PFSK-1 (cell line): ENCODE measurements around the gene TRMT61A.

Source experiments
- FOXP2 ChIP-seq: optimal IDR thresholded peaks from 2 replicates; pipeline ENCODE3; 2011; ENCODE audit warnings: borderline replicate concordance, control low read depth, inconsistent platforms; ENCODE audit not compliant: insufficient read depth; ENCODE audit errors: extremely low read length, extremely low read depth
- POLR2AphosphoS5 ChIP-seq: IDR thresholded peaks from 2 replicates; pipeline ENCODE4 v1.6.1; 2012; ENCODE audit warnings: low read depth, mild to moderate bottlenecking, control low read depth, low read length, moderate library complexity
- REST ChIP-seq, 2 experiments: IDR thresholded peaks; 2 replicates each; pipeline versions ENCODE4 v1.6.1 to v1.8.0; 2011 to 2012; ENCODE audit warnings: low read depth in 2 of 2, low read length in 2 of 2, control low read depth in 1 of 2, inconsistent platforms in 1 of 2, mild to moderate bottlenecking in 1 of 2, moderate library complexity in 1 of 2; ENCODE audit not compliant: insufficient read depth in 1 of 2
- SIN3A ChIP-seq: IDR thresholded peaks from 2 replicates; pipeline ENCODE4 v1.6.1; 2012; ENCODE audit warnings: mild to moderate bottlenecking, low read length, moderate library complexity, borderline replicate concordance; ENCODE audit not compliant: insufficient read depth
- TAF1 ChIP-seq: IDR thresholded peaks from 2 replicates; pipeline ENCODE4 v1.6.1; 2012; ENCODE audit warnings: low read length, control low read depth, borderline replicate concordance; ENCODE audit not compliant: insufficient read depth

TRMT61A gene

DNA sequence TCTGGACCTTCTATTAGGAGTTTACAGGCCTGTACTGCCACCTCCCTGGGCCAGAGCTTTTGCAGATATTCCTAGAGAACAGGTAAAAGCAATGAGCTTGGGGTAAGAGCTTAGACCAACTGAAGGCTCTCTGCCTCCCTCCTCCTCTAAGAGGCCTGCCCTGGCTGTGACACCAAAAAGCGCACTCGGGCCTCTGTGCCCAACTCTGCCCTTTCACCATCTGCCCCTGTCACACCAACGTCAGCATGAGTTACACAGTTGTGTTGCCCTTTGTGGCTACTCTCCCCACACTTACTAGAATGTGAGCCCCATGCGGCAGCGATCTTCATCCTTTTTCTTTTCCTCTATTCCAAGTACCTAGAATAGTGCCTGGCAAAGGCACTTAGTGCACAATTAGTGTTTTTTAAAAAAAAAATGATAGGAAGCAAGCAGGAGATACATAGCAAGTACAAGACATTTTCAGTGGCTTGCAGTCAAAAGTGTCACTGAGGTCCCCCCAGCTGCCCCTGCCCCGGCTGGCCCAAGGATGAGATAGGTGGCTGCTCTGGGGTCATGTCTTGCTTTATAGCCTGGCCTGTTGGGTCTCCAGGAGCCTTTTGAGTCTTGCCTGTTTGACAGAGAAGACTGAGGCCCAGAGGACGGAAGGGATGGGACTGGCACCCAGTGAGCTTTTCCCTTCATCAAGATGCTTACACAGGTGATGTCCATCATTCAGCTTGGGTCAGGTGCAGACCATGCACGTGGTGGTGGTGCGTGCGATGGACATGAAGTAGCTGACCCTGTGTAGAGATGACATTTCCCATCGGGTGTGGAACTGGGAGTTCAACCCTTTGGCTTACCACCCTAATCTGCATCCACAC lies 18.9 kb upstream of the TRMT61A start:
- TF ChIP-seq TAF1 (no peak), REST (IDR thresholded peaks at IDR 0.05; ENCODE audit: insufficient read depth in 1 of 2, low read depth in 2 of 2, low read length in 2 of 2) (no peak), SIN3A (no peak), POLR2AphosphoS5 (no peak), FOXP2 (no peak)

DNA sequence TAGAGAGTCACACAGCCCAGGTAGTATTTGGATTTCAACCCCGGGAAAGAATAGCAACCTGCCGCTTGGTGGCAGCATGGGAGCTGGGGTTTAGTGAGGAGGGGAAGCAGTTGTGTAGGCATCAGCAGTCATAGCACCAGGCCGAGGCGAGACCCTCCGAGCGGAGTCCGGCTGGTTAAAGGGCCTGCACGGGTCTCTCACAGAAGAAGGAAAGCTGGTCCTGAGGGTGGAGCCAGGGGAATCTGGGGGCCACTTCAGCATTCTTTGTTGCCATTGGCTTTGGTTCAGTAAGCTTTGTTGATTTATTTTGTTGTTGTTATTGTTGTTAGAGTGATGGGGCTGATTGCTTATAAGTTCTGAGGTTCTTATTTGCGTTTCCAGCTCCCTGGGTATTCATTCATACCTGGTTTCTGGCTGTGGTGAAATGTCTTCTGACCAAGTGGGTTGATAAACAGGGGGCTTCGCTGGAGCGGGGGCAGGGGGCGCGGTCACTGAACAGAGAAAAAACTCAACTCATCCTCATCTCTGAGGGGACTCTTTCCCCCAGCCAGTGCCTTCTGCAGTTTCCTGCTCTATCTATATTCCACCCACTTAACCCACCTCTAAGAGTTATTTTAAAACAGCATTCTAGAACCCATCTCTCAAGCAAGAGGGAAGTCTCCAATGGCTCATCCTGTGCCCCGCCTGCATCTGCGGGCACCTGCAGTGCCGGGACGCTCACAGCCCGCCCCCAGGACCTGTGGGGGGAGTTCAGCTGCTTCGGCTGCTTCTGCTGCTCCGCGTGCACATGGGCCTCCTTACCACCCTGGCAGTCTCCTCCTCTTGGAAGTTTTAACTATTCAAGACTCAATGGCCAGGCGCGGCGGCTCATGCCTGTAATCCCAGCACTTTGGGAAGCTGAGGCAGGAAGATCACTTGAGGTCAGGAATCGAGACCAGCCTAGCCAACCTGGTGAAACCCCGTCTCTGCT lies 18.0 kb upstream of the TRMT61A start:
- TF ChIP-seq FOXP2 (no peak), POLR2AphosphoS5 (no peak), TAF1 (no peak), REST (IDR thresholded peaks at IDR 0.05; ENCODE audit: insufficient read depth in 1 of 2, low read depth in 2 of 2, low read length in 2 of 2) (no peak), SIN3A (no peak)

DNA sequence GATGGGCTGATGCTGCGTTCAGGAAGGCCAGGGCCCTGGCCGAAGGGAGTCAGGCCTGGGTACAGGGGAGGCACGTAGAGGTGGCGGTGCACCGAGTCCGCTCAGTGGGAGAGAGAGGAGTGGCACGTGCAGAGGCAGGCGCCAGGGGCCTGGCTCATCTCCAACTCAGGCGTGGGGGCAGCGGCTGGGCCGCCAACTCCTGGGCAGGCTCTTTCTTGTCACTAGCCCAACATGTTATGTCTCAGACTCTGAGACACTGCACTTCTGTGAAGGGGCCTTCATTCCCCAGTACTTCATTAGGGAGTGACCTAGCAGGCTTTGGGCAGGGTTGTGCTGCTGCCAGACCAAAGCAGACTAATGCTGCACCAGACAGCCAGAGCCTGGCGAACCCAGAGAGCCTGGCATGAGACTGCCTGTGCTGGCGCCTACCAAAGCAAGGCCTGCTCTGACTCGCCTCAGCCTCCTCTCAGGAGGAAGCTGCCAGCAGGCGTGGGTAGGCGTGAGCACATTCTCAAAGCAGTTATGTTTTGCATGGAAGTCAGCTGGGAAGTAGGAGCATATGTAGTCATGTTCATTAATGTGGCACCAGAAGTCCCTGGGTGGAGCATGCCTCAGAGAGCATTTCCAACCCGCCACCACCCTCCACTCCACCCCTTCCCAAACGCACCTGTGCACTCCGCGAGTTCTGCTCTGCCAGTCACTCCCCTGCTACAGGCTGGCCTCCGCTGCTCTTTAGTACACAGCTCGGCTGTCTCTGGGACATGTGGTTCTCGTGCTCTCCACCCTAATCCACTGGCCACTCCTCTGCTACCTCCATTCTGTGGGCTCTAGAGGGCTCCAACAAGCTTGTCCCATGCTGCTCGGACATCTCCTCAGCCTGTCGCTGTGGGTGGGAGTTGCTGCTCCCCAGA lies 16.0 kb upstream of the TRMT61A start:
- TF ChIP-seq SIN3A (no peak), POLR2AphosphoS5 (no peak), TAF1 (no peak), REST (IDR thresholded peaks at IDR 0.05; ENCODE audit: insufficient read depth in 1 of 2, low read depth in 2 of 2, low read length in 2 of 2) (no peak), FOXP2 (no peak)

DNA sequence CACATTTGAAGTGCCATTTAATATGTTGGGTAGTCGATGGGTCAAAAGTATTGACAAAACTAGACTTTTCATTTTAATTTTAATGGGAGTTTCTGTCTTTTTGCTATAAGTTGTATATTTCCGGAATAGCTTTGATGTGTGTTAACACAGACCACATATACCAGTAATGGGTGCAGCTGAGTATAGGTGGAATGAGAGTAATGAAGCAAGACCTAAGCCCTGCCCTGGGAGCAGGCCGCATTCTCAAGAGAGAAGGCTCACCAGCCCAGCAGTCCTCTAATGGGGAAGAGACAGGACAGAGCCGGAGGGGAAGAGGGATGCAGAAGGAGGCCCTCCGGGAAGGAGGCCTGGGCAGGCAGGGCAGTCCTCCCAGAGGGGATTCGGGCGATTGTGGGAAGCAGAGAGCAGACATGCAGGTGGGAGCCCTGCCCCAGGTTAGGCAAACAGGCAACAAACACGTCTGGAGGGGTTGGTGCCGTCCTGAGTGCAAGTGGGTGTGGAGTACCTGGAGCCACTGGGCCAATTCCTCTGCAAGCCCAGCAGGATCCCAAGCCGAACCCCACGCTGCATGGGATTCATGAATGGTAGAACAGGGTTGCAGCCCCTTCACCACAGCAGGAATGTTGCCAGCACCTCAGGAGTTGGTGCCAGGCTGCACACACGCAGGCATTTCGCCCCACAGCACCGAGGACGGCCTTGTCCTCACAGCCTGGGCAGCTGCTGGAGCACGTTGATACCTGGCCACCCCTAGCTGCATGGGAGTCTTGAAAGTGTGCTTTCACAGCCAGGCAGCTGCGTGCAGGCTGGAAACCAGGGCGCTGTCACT lies 14.2 kb upstream of the TRMT61A start:
- TF ChIP-seq FOXP2 (no peak), REST (IDR thresholded peaks at IDR 0.05; ENCODE audit: insufficient read depth in 1 of 2, low read depth in 2 of 2, low read length in 2 of 2) (no peak), TAF1 (no peak), SIN3A (no peak), POLR2AphosphoS5 (no peak)
